Measurements from ENCODE around the gene SORL1-AS1.
A peak's percentile ranks its signal among the peaks of the same experiment; 100 is the strongest.
"Not testable (repeated sequence)": the region's sequence is repeated elsewhere in the genome, so short reads cannot be mapped to it uniquely, and the experiment has no call there.

SORL1-AS1 gene

DNA sequence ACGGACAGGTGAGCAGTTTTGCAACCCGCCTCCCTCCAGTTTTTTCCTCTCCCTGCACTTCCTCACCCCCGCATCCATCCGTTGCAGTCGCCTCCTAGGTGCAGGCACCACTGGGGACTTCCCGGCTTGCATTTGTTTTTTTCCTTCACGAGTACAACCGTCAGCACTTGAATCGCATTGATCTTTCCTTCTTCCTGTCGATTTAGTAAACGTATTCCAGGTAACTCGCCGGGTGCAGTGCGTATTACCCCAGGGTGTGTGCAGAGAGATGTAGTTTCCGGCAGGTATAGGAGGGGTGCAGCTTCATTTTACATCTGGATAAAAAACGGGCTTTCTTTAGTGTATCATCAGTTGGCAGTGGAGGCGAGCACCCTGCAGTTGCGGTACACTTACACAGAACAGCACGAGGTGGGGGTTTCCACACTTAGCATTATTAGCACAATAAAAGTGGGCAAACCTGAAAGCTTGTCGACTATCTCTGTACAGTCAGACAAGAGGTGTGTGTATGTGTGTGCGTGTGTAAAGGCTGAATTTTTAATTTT lies at the start of gene SORL1-AS1:
Gene SORL1-AS1 (minus strand): TSS at position 359 of the 542 bp plus-strand sequence.
- DNase-seq (ENCODE audit: low read depth, low spot score), result no peak

DNA sequence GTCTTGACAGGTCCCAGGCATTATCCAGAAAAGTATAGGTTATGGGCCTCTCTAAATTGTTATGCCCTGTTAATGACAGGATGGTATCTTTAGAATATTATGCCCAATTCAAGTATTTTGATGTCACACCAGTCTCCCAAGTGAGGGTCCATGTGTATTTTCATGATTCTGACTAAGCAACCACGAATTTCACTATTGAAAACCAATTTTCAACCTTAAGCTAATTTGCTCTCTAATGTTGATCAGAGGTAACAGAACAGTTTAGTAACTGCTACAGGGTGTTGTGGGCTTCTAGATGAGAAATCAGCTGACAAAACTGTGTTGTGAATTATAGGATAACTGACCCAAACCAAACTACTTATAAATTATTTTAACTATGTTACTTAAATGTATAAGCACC lies 48.0 kb upstream of the SORL1-AS1 start:
- DNase-seq (ENCODE audit: low read depth, low spot score), result no peak

DNA sequence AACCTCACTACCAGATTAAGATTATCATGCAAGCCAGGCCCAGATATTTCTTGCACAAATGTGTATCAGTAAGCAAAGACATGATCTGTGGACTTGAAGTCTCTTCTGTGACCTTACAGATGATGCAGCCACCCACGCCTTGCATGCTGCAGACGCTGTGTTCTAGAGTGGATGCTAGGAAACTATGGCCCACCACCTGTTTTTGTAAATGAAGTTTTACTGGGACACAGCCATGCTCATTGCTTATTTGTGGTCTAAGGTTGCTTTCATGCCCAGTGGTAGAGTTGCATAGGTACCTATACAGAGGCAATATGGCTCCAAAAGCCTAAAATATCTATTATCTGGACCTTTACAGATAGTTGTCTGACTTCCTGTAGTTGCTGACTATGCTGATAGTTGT lies 47.5 kb upstream of the SORL1-AS1 start:
- no peak for DNase-seq (ENCODE audit: low read depth, low spot score)

DNA sequence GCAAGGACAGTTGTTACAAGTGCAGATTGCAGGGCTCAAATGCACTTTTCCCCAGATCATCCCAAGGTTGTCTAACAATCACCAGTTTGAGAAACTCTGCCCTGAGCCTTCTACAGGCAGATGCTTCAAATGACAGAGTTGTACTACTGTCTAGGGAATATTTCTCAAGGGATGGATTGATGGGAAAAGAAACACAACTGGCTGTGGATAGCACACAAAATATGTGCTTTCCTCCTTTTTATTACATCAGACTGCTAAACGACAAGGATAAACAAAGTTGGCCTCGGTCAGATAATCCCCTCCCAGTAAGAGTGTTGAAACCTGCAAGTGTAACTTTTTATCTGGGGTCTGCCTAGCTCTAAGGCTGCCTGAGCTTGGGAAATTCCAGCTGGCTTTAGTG lies 46.6 kb upstream of the SORL1-AS1 start:
- DNase-seq (ENCODE audit: low read depth, low spot score), result no peak

DNA sequence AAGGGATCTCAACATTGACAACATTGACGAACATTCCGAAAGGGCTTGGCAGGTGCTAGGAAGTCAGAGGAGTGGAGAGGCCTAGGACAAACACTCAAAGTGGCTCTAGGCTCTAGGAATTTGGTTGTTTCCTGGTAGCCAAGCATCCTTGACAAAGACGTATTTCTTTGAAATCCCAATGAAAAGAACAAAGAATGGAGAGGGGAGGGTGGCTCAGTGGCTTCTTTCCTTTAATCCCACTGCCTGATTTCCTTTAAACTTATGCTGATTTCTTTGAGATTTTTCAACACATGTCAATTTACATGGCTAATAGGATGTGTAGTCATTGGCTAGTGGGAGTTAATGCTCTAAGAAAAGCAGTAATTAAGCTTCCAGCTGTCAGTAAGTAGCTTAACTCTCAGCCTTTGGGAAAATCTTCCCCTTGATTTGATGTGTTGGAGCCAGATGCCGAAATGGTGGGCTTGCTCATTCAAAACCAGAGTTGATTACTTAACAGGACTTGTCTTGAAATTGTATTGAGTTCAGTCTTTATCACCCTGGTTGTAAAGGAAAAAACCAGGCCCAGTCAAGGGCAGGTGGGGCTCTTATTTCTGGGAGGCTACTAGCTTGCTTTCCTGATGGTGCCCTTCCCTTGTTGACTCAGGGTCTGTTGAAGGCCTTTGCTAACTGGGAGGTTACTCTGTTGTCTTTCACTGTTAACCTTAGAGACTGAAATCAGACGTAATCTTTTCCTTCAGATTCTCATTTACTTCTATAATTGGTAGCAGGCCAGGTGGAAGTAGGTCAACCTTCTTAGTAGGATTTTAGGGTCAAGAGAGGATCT lies 44.6 kb upstream of the SORL1-AS1 start:
- DNase-seq (ENCODE audit: low read depth, low spot score), result no peak

DNA sequence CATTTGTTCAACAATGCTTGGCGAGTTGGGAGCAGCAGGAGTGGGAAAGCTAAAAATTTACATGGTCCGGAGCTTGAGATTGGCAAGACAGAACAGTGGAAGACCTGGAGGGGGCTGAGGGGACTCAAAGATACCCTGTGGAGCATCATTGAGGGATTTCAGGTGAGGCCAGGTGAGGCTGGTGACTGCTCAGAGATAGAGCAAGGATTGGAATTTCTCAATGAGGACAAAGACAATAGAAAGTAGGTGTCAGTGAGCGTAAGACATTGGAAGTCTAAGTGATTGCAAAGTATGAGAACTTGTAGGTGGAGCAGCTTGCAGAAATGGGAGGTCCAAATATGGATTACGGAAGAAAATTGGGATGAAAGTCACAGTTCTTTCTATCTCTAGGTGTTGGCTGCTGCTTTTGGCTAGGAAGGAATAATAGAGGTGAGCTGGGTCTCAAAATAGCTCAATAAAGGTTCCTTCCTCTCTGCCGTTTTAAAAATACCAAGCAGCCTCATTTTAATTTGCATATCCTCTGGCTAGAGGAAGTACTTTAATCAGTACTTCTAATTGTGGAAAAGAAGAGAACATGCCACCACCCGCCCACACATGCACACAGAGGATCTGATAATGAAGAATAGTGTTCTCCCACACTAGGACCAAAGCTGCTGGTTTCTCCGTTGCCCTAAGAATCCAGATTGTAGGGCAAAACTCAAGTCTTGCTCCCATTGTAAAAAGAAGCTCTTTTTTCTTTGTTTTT lies 41.8 kb upstream of the SORL1-AS1 start:
- no peak for DNase-seq (ENCODE audit: low read depth, low spot score)

DNA sequence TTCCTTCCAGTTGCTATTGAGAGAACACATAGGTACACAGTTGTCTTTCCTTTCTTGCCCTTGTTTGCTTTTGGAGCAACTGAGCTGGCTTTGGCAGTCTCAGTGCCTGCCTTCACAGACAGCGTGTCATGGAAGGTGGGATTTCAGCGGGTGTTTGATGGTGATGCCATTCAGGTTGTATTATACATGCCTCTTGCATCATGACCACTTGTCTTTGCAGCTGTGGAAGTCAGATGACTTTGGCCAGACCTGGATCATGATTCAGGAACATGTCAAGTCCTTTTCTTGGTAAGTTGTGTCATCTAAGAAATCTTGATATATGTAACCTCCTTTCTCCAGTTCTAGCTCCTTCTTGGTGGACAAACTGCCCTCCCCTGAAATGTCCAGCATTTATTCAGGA lies 37.1 kb upstream of the SORL1-AS1 start:
- DNase-seq (ENCODE audit: low read depth, low spot score), result no peak

DNA sequence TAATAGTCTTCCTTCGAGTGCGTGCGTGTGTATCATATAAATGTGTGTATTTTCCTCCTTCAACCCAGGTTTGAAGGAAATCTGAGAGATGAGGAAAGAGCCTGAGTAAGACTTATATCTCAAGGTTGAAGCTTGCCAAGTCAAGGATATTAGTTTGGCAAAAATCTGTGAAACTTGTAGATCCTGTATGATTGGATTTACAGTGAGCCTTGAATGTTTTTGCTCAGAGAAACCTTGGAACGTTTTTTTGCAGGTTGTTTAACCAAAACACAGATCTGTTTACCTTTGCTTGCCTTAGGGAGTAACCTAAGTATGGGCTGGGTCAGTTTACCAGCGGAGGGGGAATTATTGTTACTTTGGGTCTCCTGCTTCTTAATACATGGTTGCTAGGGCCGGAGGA lies 35.9 kb upstream of the SORL1-AS1 start:
- DNase-seq (ENCODE audit: low read depth, low spot score), result no peak

DNA sequence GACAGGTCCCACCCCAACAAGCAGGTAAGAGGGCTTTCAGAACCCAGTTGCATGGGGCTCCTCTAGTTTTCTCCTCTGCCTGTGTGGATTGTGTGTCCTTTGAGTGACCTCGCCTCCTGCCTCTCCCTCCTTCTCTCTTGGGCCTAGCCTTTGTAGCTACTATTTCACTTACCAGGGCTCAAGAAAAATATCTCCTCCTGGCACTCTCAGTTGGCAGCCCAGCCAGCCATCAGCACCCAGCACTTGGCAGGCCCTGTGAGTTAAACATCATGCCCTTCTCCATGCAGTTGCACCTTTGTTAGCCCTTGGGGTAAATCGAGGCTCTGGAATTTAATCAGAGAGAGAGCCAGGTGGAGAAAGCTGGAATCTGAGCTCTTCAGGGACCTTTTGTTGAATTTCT lies 35.4 kb upstream of the SORL1-AS1 start:
- no peak for DNase-seq (ENCODE audit: low read depth, low spot score)

DNA sequence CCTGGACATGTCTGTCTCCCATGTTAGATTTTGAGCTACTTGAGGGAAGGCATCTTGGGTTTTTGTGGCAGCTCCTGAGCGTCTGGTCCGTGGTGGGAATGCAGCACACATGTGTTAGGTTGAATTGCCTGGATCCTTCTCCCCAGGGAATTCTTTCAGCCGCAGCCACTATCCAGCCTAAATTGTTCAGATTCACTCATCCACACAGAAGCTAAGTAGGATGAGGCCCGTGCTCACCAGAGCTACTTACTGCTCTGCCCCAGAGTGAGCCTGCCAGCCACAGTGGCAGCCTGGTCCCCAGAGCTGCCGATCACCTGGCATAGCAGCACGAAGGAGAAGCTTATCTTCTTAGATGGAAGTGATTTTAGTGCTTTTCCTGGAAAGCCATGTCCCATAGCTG lies 34.4 kb upstream of the SORL1-AS1 start:
- no peak for DNase-seq (ENCODE audit: low read depth, low spot score)

DNA sequence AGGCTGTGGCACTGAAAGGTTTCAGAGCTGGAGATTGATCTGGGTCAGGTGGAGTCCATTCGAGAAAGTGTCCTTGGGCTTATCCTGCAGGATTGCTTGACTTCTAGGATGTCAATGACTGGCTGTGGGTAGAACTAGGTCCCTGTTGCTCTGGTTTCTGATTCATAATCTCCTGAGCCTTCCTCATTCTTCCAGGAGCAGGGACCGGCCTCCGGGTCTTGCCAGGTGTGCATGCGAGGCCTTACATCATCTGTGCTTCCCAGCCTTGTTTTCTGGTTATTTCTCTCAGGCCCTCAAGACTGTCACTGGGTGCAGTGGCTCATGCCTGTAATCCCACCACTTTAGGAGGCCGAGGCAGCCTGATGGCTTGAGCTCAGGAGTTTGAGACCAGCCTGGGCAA lies 33.3 kb upstream of the SORL1-AS1 start:
- no peak for DNase-seq (ENCODE audit: low read depth, low spot score)

DNA sequence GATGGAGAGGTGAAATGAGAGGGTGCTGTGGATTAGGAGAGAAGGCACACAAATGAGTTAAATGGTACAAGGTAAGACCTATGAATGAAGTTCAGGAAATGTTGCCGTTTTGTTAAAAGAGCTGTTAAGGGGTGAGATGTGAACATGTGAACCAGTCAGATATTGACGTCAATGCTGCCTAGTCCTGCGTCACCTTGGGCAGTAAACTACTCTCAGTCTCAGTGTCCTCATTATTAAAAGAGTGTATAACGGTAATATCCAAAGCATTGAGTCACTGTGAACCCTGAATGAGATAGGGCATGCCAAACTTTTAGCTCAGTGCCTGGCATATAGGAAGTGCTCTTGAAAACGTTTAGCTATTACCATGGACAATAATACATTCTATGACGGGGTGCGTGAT lies 32.4 kb upstream of the SORL1-AS1 start:
- no peak for DNase-seq (ENCODE audit: low read depth, low spot score)

DNA sequence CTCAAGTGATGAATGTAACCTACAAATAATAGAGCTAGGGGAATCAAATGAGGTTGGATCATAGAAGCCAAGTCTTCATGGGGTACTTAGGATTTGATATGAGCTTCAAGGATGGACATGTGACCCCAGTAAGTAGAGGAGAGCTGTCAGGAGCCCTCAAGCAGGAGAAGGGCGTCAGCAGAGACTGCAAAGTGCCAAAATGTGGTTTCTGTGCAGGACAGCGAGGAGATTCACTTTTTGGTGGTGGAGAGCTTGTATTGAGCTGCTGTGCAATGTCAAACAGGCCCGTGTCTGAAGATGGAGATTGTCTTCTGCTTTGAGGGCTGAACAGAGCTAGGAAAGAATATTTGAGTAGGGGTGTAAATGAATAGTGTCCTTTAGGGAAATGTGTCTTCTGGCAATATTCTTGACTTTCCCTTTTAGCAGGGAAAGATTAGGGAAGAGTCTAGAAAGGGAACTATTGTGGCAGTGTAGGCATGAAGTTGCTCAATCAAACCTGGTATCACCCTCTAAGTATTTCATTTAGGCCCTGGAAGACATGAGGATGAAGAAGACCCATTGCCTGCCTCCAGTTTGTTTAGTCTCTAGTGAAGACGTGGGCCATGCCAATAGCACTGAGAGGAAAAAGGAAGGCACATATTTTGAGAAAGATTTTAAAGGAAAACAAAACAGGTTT lies 31.2 kb upstream of the SORL1-AS1 start:
- DNase-seq (ENCODE audit: low read depth, low spot score), result no peak

DNA sequence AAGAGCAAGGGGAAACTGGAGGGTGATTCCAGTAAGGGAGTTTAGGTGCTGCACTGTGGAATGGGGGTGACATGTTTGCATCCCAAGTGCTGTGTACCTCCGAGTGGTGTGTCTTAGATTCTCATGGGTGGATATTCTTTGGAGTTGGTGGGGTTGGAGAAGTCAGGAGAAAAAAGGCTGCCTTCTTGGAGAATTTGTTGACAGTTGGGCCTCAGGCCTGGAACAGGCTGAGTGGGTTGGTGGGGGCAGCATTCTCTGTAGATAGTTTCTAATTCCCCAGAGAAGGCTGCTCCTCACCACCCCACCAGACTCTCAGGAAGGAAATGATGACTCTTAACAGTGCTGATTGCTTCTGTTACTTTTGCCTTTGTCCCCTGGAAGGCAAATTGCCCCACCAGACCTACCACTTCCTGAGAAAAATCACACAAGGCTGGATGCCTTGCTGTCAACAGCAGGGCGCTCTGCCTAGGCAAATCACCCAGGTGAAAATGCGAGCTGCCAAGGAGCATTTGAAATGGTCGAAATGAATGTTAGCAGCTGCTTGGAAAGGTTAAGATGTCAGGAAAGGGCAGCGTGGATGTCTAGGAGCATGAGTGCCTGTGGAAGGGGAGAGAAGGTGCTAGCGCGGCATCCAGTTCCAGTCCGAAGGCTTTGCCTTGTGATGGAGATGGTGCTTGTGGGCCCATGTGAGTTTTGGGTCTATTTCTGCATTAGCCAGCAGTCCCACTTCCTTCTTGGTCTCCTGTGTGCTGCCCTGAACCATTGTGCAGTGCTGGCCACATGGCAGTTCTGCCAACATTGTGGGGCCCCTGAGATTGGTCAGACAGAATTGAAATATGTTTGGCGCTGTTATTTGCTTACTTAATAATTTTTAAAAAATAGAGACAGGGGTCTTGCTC lies 29.7 kb upstream of the SORL1-AS1 start:
- DNase-seq (ENCODE audit: low read depth, low spot score), result no peak

DNA sequence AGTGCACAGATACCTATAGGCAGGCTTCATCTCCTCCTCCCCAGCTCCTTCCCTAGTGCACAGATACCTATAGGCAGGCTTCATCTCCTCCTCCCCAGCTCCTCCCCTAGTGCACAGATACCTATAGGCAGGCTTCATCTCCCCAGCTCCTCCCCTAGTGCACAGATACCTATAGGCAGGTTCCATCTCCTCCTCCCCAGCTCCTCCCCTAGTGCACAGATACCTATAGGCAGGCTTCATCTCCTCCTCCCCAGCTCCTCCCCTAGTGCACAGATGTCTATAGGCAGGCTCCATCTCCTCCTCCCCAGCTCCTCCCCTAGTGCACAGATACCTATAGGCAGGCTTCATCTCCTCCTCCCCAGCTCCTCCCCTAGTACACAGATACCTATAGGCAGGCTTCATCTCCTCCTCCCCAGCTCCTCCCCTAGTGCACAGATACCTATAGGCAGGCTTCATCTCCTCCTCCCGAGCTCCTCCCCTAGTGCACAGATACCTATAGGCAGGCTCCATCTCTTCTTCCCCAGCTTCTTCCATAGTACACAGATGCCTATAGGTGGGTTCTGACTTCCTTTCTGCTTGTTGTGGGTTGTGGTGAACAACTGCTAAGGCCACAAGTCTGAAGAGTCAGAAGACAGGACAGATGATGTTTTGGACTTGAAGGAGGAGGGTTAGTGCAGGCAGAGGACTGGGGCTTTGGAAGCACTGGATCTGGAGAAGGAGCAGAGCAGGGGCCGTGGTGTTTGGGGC lies 28.9 kb upstream of the SORL1-AS1 start:
- not testable (repeated sequence) for DNase-seq (ENCODE audit: low read depth, low spot score)

DNA sequence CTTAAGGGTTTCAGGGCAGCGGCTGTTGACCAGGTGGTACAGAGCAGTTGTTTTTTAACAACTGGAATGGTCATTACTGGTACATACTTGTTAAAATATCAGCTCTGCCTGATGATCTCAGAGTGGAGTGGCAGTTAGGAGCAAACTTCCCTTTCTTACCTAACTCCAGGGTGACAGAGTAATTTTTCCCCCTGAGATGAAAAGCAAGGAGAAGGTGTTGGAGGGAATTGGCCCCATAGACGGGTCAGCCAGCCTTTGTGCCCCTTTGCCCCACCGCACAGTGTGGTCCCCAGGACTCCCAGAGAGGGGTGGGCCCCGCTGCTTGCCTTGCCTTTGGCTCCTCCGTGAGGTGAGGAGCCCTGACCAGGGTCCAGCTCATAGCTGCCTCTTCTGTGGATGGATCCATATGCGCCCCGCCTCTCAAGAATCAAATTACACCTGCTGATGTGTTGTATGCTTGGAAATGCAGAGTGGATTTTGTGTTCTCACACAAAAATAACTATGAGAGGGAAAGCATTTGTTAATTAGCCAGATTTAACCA lies 27.0 kb upstream of the SORL1-AS1 start:
- DNase-seq (ENCODE audit: low read depth, low spot score), result no peak

DNA sequence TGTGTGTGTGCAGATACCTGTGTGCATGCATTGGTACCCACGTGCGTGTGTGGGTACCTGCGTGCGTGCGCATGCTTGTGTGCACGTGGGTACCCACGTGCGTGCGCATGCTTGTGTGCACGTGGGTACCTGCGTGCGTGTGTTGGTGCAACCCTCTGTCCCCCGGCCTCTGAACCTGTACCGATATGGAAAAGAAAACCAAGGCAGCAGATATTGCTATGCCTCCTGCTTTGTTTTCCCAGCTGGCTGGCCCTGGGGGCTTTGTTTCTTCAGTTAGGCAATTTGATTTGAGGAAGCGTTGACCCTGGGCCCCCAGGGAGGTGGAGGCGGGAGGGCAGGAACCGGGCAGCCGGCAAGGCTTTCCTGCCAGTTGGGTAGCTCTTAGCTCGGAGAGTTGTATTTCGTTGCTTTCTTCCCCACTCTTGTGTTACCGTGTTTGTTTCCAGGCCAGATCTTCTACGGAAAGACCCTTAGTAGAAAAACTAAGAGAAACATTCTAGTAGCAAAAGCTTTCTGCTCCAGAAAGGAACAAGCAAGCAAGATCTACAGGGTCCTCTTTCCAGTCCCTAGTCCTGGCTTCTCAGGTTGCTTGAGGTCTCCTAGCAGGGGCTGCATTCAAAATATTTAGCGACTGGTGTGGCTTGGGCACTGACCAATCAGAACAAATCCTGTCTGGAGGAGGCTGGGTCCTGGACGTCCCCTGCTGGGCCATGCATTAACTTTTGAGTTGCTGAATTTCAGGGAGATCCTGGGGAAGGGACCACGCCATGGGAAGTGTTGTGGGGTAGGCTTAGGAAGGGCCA lies 26.3 kb upstream of the SORL1-AS1 start:
- DNase-seq (ENCODE audit: low read depth, low spot score), result peak; percentile 86

DNA sequence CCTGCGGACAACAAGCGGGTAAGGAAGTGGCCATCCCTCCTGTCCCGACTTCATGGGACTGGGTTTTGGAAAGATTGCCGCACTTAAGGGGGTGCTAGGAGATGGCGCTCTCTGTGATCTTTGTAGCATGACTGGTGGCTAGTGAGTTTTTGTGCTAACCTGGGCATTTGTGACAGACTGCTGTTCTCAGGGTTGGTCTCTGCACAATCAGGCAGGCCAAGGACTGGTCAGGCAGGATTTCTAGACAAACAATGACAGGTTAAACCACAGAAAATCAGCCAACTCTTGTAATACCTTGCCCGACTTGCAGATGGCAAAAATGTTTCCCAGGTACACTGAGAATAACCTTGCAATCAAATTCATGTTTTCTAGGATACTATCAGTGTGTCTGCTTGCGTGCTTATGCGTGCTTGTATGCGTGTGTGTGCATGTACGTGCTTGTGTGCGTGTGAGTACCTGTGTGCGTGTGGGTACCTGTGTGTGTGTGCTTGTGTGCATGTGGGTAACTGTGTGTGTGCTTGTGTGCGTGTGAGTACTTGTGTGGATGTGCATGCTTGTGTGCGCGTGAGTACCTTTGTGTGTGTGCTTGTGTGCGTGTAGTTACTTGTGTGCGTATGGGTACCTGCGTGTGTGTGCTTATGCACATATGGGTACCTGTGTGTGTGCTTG lies 25.6 kb upstream of the SORL1-AS1 start:
- DNase-seq (ENCODE audit: low read depth, low spot score), result no peak
